Ectodermal cell (in vitro differentiated cells): ENCODE data around the gene GALNT14.

Experiments
- H3K27ac ChIP-seq: 2 replicates; pipeline ENCODE4 v1.7.0; 2013; ENCODE audit warnings: mild to moderate bottlenecking, low read depth, low read length; ENCODE audit not compliant: insufficient read depth, poor library complexity, severe bottlenecking
- H3K27me3 ChIP-seq: 2 replicates; pipeline ENCODE4 v1.7.0; 2013; ENCODE audit warnings: mild to moderate bottlenecking, low read length; ENCODE audit not compliant: insufficient read depth, control insufficient read depth, poor library complexity, severe bottlenecking
- H3K36me3 ChIP-seq: one replicate; pipeline ENCODE4 v1.7.0; 2013; ENCODE audit warnings: low read length; ENCODE audit not compliant: control insufficient read depth, insufficient read depth
- H3K4me1 ChIP-seq: one replicate; pipeline ENCODE4 v1.7.0; 2013; ENCODE audit warnings: low read length; ENCODE audit not compliant: control insufficient read depth, insufficient read depth
- H3K4me3 ChIP-seq: 2 replicates; pipeline ENCODE4 v1.7.0; 2013; ENCODE audit warnings: low read depth, low read length, control low read depth; ENCODE audit not compliant: insufficient read depth
- H3K9me3 ChIP-seq: 2 replicates; pipeline ENCODE4 v1.7.0; 2013; ENCODE audit warnings: mild to moderate bottlenecking, low read length, moderate library complexity; ENCODE audit not compliant: control insufficient read depth
- WGBS, 2 experiments: methylation state at CpG; one replicate each; pipeline ENCODE4 v1.1.7; 2013; ENCODE audit warnings: missing lambda C conversion rate in 2 of 2; 5-methylcytosine and 5-hydroxymethylcytosine counted together

Gene GALNT14

GRCh38 chr2:31047599-31047998, 90.6 kb downstream of the GALNT14 start:
- Histone ChIP-seq H3K4me3 (no peak overlapping the region), H3K9me3 (no peaks in the 10 kb centered on the region), H3K4me1 (no peaks in the 10 kb centered on the region), H3K27me3 (no peaks in the 10 kb centered on the region), H3K27ac (no peak overlapping the region), H3K36me3 (no peaks in the 10 kb centered on the region)
- 73 to 74% methylated on average over 5 of the region's 5 CpGs for WGBS, 2 experiments

- no peak overlapping the region for H3K4me3 ChIP-seq
- no peaks in the 10 kb centered on the region for H3K4me1 ChIP-seq
- no peaks in the 10 kb centered on the region for H3K27me3 ChIP-seq
- H3K36me3 ChIP-seq = no peaks in the 10 kb centered on the region
- peaks cover 2% of the 10 kb centered on the region for H3K9me3 ChIP-seq
- H3K27ac ChIP-seq = no peak overlapping the region
- 84 to 85% methylated on average over 4 of the region's 4 CpGs for WGBS, 2 experiments
Observed at GRCh38 chr2:31038385-31038784, 99.9 kb downstream of the GALNT14 start.

GRCh38 chr2:31037058-31037457, 101.2 kb downstream of the GALNT14 start:
- no peaks in the 10 kb centered on the region for H3K4me1 ChIP-seq
- H3K9me3 ChIP-seq = peaks cover 2% of the 10 kb centered on the region
- no peaks in the 10 kb centered on the region for H3K27me3 ChIP-seq
- no peak overlapping the region for H3K4me3 ChIP-seq
- H3K27ac ChIP-seq = no peak overlapping the region
- no peaks in the 10 kb centered on the region for H3K36me3 ChIP-seq

GRCh38 chr2:31033032-31033431, 105.2 kb downstream of the GALNT14 start:
- no peaks in the 10 kb centered on the region for H3K4me1 ChIP-seq
- H3K4me3 ChIP-seq = no peak overlapping the region
- H3K27me3 ChIP-seq = no peaks in the 10 kb centered on the region
- peaks cover 2% of the 10 kb centered on the region for H3K9me3 ChIP-seq
- WGBS, 2 experiments = 15 to 23% methylated on average over 1 of the region's 1 CpG
- no peak overlapping the region for H3K27ac ChIP-seq
- H3K36me3 ChIP-seq = no peaks in the 10 kb centered on the region

- Histone ChIP-seq H3K27me3 (no peaks in the 10 kb centered on the region), H3K4me1 (no peaks in the 10 kb centered on the region), H3K36me3 (no peaks in the 10 kb centered on the region), H3K9me3 (peaks cover 2% of the 10 kb centered on the region), H3K4me3 (no peak overlapping the region), H3K27ac (no peak overlapping the region)
- WGBS, 2 experiments = 90 to 100% methylated on average over 3 of the region's 3 CpGs
Observed at GRCh38 chr2:31032475-31032874, 105.8 kb downstream of the GALNT14 start.

- Histone ChIP-seq H3K4me3 (no peak overlapping the region), H3K4me1 (no peaks in the 10 kb centered on the region), H3K27me3 (no peaks in the 10 kb centered on the region), H3K36me3 (no peaks in the 10 kb centered on the region), H3K9me3 (peaks cover 2% of the 10 kb centered on the region), H3K27ac (no peak overlapping the region)
- 87 to 92% methylated on average over 1 of the region's 1 CpG for WGBS, 2 experiments
Observed at GRCh38 chr2:31031132-31031706, 107.0 kb downstream of the GALNT14 start.

GRCh38 chr2:31028417-31028816, 109.8 kb downstream of the GALNT14 start:
- no peaks in the 10 kb centered on the region for H3K27me3 ChIP-seq
- no peaks in the 10 kb centered on the region for H3K9me3 ChIP-seq
- no peak overlapping the region for H3K4me3 ChIP-seq
- no peaks in the 10 kb centered on the region for H3K36me3 ChIP-seq
- H3K4me1 ChIP-seq = no peaks in the 10 kb centered on the region
- 39 to 48% methylated on average over 8 of the region's 8 CpGs for WGBS, 2 experiments
- H3K27ac ChIP-seq = no peak overlapping the region

GRCh38 chr2:31027549-31027948, 110.7 kb downstream of the GALNT14 start:
- WGBS, 2 experiments = 94 to 96% methylated on average over 5 of the region's 5 CpGs

GRCh38 chr2:31023541-31023940, 114.7 kb downstream of the GALNT14 start:
- peaks cover 4% of the 10 kb centered on the region for H3K4me1 ChIP-seq
- no peaks in the 10 kb centered on the region for H3K27me3 ChIP-seq
- no peak overlapping the region for H3K4me3 ChIP-seq
- H3K27ac ChIP-seq = no peak overlapping the region
- H3K9me3 ChIP-seq = no peaks in the 10 kb centered on the region
- 85 to 91% methylated on average over 3 of the region's 3 CpGs for WGBS, 2 experiments
- H3K36me3 ChIP-seq = no peaks in the 10 kb centered on the region

More at GRCh38 chr2:31027549-31027948, 110.7 kb downstream of the GALNT14 start:
- Histone ChIP-seq H3K36me3 (no peaks in the 10 kb centered on the region), H3K9me3 (no peaks in the 10 kb centered on the region), H3K4me3 (no peak overlapping the region), H3K4me1 (no peaks in the 10 kb centered on the region), H3K27me3 (no peaks in the 10 kb centered on the region), H3K27ac (no peak overlapping the region)

GRCh38 chr2:31020713-31021112, 117.5 kb downstream of the GALNT14 start:
- no peaks in the 10 kb centered on the region for H3K27me3 ChIP-seq
- no peaks in the 10 kb centered on the region for H3K9me3 ChIP-seq
- no peaks in the 10 kb centered on the region for H3K36me3 ChIP-seq
- H3K4me1 ChIP-seq = peaks cover 6% of the 10 kb centered on the region
- H3K4me3 ChIP-seq = no peak overlapping the region
- no peak overlapping the region for H3K27ac ChIP-seq
- WGBS, 2 experiments = 93 to 94% methylated on average over 4 of the region's 4 CpGs

GRCh38 chr2:31018280-31018679, 120.0 kb downstream of the GALNT14 start:
- H3K4me3 ChIP-seq = no peak overlapping the region
- no peaks in the 10 kb centered on the region for H3K36me3 ChIP-seq
- no peaks in the 10 kb centered on the region for H3K27me3 ChIP-seq
- H3K9me3 ChIP-seq = no peaks in the 10 kb centered on the region
- WGBS, 2 experiments = 98% methylated on average over 6 of the region's 6 CpGs
- peaks cover 6% of the 10 kb centered on the region for H3K4me1 ChIP-seq
- H3K27ac ChIP-seq = no peak overlapping the region
